ENCODE results near the gene BGN. TPM values are rescaled to one million over a fixed set of nuclear protein-coding genes. Genes with fewer than 3 reads are reported as not detected.

Gene BGN
- total RNA-seq, 1 experiment from 2014 or later: 0.37 TPM

GRCh38 chrX:153511784-153512500 is 17.2 kb downstream of the BGN start:
- no peak overlapping the region for H3K4me2 ChIP-seq (ENCODE audit: low read length)
- no peak overlapping the region for H3K27ac ChIP-seq (ENCODE audit: low read depth, low read length)
- TF ChIP-seq SRF (IDR thresholded peaks at IDR 0.05; ENCODE audit: low read depth) (no peak), ELF1 (IDR thresholded peaks at IDR 0.05; ENCODE audit: borderline replicate concordance, low read depth) (no peak), TCF7L2 (IDR thresholded peaks at IDR 0.05; ENCODE audit: borderline replicate concordance, extremely low read depth, insufficient read depth, insufficient read length) (no peak), ZFX (IDR thresholded peaks at IDR 0.05) (no peak)
- H3K79me2 ChIP-seq (ENCODE audit: insufficient read depth, low read length): no peaks in the 10 kb centered on the region
- ATAC-seq (no peak), DNase-seq (ENCODE audit: low read depth, low spot score) (no peak)
- H3K9ac ChIP-seq (ENCODE audit: low read length): no peak overlapping the region
- H3K36me3 ChIP-seq (ENCODE audit: control insufficient read depth in 1 of 2, insufficient read depth in 2 of 2, low read length in 2 of 2): no peaks in the 10 kb centered on the region
- H3K9me3 ChIP-seq (ENCODE audit: control insufficient read depth in 1 of 2, insufficient read depth in 1 of 2, low read depth in 1 of 2, low read length in 2 of 2): no peaks in the 10 kb centered on the region
- no peak overlapping the region for H2AFZ ChIP-seq (ENCODE audit: low read depth, low read length, poor library complexity, severe bottlenecking)
- CTCF ChIA-PET: no interaction called here
- peaks cover 0 to 5% of the 10 kb centered on the region in 2 experiments; a peak in 1 of 4 replicates for H3K4me1 ChIP-seq (ENCODE audit: control insufficient read depth in 1 of 2, insufficient read depth in 2 of 2, low read length in 2 of 2)
- no peaks in the 10 kb centered on the region for H3K9me2 ChIP-seq (ENCODE audit: insufficient read depth)
- no peak overlapping the region for H3K4me3 ChIP-seq (replicated peaks in 1 of 2; ENCODE audit: low read depth in 1 of 2, low read length in 2 of 2)
- BruUV-seq (replicated peaks): no TSS peak
- RAD21 ChIA-PET (ENCODE audit: low non-redundant PET in 1 of 2, low total read pairs in 2 of 2, uncharacterized antibody in 2 of 2, unreplicated experiment in 2 of 2): no interaction called here
- intact Hi-C loops (cut with micrococcal nuclease): no loop called here
- no peaks in the 10 kb centered on the region for H3K27me3 ChIP-seq (ENCODE audit: insufficient read depth, low read length)
- H4K20me1 ChIP-seq (ENCODE audit: insufficient read depth): no peaks in the 10 kb centered on the region
- POLR2A ChIA-PET: no interaction called here

GRCh38 chrX:153512501-153512893 is 17.7 kb downstream of the BGN start:
- TF ChIP-seq POLR2AphosphoS5 (IDR thresholded peaks at IDR 0.05; ENCODE audit: low read depth, low read length): no peak
- TF ChIP-seq SRF (IDR thresholded peaks at IDR 0.05; ENCODE audit: low read depth): no peak
- no peak for TF ChIP-seq REST (IDR thresholded peaks at IDR 0.05; ENCODE audit: low read depth)
- TF ChIP-seq POLR2A (IDR thresholded peaks at IDR 0.05; ENCODE audit: borderline replicate concordance, extremely low read depth, insufficient read depth, insufficient read length): no peak
- no peak for TF ChIP-seq ATF3 (IDR thresholded peaks at IDR 0.05)
- TF ChIP-seq ZNF274 (IDR thresholded peaks at IDR 0.05; ENCODE audit: low read depth, low read length): no peak
- no peak for TF ChIP-seq CBX3 (IDR thresholded peaks at IDR 0.05; ENCODE audit: low read depth)
- TF ChIP-seq RAD21 (IDR thresholded peaks at IDR 0.05; ENCODE audit: low read depth): no peak
- Histone ChIP-seq H2AFZ (ENCODE audit: low read depth, low read length, poor library complexity, severe bottlenecking) (no peak overlapping the region), H3K4me1 (ENCODE audit: control insufficient read depth in 1 of 2, insufficient read depth in 2 of 2, low read length in 2 of 2) (peaks cover 0 to 5% of the 10 kb centered on the region in 2 experiments; a peak in 1 of 4 replicates), H3K4me2 (ENCODE audit: low read length) (no peak overlapping the region), H3K4me3 (replicated peaks in 1 of 2; ENCODE audit: low read depth in 1 of 2, low read length in 2 of 2) (no peak overlapping the region), H3K79me2 (ENCODE audit: insufficient read depth, low read length) (no peaks in the 10 kb centered on the region), H3K36me3 (ENCODE audit: control insufficient read depth in 1 of 2, insufficient read depth in 2 of 2, low read length in 2 of 2) (no peaks in the 10 kb centered on the region), H3K9me2 (ENCODE audit: insufficient read depth) (no peaks in the 10 kb centered on the region), H3K27me3 (ENCODE audit: insufficient read depth, low read length) (no peaks in the 10 kb centered on the region), H4K20me1 (ENCODE audit: insufficient read depth) (no peaks in the 10 kb centered on the region), H3K9ac (ENCODE audit: low read length) (no peak overlapping the region), H3K9me3 (ENCODE audit: control insufficient read depth in 1 of 2, insufficient read depth in 1 of 2, low read depth in 1 of 2, low read length in 2 of 2) (no peaks in the 10 kb centered on the region), H3K27ac (ENCODE audit: low read depth, low read length) (no peak overlapping the region)
- DNase-seq (ENCODE audit: low read depth, low spot score): no peak
- intact Hi-C loops (cut with micrococcal nuclease): no loop called here
- ChIA-PET POLR2A (no interaction called here), RAD21 (ENCODE audit: low non-redundant PET in 1 of 2, low total read pairs in 2 of 2, uncharacterized antibody in 2 of 2, unreplicated experiment in 2 of 2) (no interaction called here), CTCF (no interaction called here)
- ATAC-seq: no peak
- BruUV-seq (replicated peaks): no TSS peak

All from HCT116 (cell line).